Esophagus muscularis mucosa (tissue), 4 donors: ENCODE data around the gene TEAD4.

Experiments
- CTCF ChIP-seq, 3 experiments: fragments of 200-600 bp in 2 of 3; fragments of 450-650 bp in 1 of 3; sonication (generic) in 2 of 3; IDR thresholded peaks; one replicate each; pipeline ENCODE4 v1.5.1; 2017 to 2019; ENCODE audit warnings: antibody characterized with exemption in 3 of 3, mild to moderate bottlenecking in 2 of 3, moderate library complexity in 1 of 3
- EP300 ChIP-seq: sonication (generic); formaldehyde crosslinking; IDR thresholded peaks from one replicate; pipeline ENCODE4 v1.6.1; 2017; ENCODE audit warnings: antibody characterized with exemption
- POLR2A ChIP-seq: fragments of 450-650 bp; IDR thresholded peaks from one replicate; pipeline ENCODE4 v1.6.1; 2017; ENCODE audit warnings: antibody characterized with exemption, moderate library complexity, mild to moderate bottlenecking, low read depth
- POLR2AphosphoS5 ChIP-seq, 2 donors: sonication (generic); formaldehyde crosslinking; IDR thresholded peaks; one replicate each; pipeline ENCODE4 v1.6.1; 2017; ENCODE audit warnings: antibody characterized with exemption in 2 of 2

GRCh38 chr12:3020850-3021435 lies 61.7 kb downstream of the TEAD4 start:
- no peak for TF ChIP-seq POLR2AphosphoS5 (IDR thresholded peaks at IDR 0.05)
- no peak for TF ChIP-seq POLR2A
- TF ChIP-seq EP300: no peak
- no peak for TF ChIP-seq CTCF (IDR thresholded peaks at IDR 0.05)
